Fibroblast of the aortic adventitia (primary cell): ENCODE data around the gene TM7SF2. TPM values are rescaled to one million over a fixed set of nuclear protein-coding genes. Genes with fewer than 3 reads are reported as not detected.

Experiments
- DNase-seq: peaks from one replicate; pipeline ENCODE4 v3.0.0-alpha.2; 2010; ENCODE audit warnings: low read depth
- H3K4me3 ChIP-seq: 2 replicates; pipeline ENCODE4 v1.5.1; 2011; ENCODE audit warnings: low read depth, mild to moderate bottlenecking, control low read depth, low read length, moderate library complexity
- small RNA-seq: library from RNA; depleted of rRNA; stranded (forward); fragments of <200 nt; gene quantifications from one replicate; pipeline ENCODE3, GENCODE V24; 2012
- total RNA-seq: library from RNA; depleted of rRNA; stranded (reverse); fragments of >200 nt; gene quantifications from 2 replicates; pipeline ENCODE4 v1.2.3, GENCODE V29; 2012; ENCODE audit warnings: low replicate concordance
- TF ChIP-seq, protein P1 (sequence below): IDR thresholded peaks from 2 replicates; pipeline ENCODE4 v1.5.1; 2011; ENCODE audit warnings: mild to moderate bottlenecking, low read length, control low read depth, inconsistent platforms; ENCODE audit not compliant: insufficient read depth

The TM7SF2 gene
- total RNA-seq, 1 donor, result 10.0 TPM

- TF ChIP-seq, protein P1, sequence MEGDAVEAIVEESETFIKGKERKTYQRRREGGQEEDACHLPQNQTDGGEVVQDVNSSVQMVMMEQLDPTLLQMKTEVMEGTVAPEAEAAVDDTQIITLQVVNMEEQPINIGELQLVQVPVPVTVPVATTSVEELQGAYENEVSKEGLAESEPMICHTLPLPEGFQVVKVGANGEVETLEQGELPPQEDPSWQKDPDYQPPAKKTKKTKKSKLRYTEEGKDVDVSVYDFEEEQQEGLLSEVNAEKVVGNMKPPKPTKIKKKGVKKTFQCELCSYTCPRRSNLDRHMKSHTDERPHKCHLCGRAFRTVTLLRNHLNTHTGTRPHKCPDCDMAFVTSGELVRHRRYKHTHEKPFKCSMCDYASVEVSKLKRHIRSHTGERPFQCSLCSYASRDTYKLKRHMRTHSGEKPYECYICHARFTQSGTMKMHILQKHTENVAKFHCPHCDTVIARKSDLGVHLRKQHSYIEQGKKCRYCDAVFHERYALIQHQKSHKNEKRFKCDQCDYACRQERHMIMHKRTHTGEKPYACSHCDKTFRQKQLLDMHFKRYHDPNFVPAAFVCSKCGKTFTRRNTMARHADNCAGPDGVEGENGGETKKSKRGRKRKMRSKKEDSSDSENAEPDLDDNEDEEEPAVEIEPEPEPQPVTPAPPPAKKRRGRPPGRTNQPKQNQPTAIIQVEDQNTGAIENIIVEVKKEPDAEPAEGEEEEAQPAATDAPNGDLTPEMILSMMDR, result no peak
- DNase-seq, result no peak
- H3K4me3 ChIP-seq, result no peak overlapping the region
Measured at GRCh38 chr11:65156256-65156655, 44.6 kb downstream of the TM7SF2 start.

GRCh38 chr11:65156926-65157325 is 45.3 kb downstream of the TM7SF2 start:
- TF ChIP-seq, protein P1, result no peak
- H3K4me3 ChIP-seq, result no peak overlapping the region
- no peak for DNase-seq

- no peak for DNase-seq
- H3K4me3 ChIP-seq, result no peak overlapping the region
- TF ChIP-seq, protein P1, result no peak
Measured at GRCh38 chr11:65157336-65157735, 45.7 kb downstream of the TM7SF2 start.

GRCh38 chr11:65159012-65159411 is 47.3 kb downstream of the TM7SF2 start:
- TF ChIP-seq, protein P1, result no peak
- no peak overlapping the region for H3K4me3 ChIP-seq
- DNase-seq, result no peak

- no peak for DNase-seq
- no peak overlapping the region for H3K4me3 ChIP-seq
- TF ChIP-seq, protein P1, result no peak
Measured at GRCh38 chr11:65160643-65161042, 49.0 kb downstream of the TM7SF2 start.

DNA sequence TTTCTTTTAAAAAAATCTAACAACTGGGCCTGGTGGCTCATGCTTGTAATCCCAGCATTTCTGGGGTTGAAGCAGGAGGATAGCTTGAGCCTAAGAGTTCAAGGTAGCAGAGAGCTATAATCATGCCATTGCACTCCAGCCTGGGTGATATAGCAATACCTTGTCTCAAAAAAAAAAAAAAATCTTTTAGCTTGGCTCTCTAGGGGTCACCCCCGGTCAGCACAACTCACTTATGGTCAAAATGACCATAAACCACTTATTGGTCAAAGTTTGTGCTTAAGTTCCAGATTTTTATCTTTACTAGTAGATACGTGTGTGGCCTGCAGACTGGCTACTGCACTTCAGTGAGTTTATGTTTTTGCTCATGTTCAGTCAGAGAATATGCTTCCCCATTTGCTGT is 52.0 kb downstream of the TM7SF2 start:
- DNase-seq, result no peak
- TF ChIP-seq, protein P1, result no peak
- no peak overlapping the region for H3K4me3 ChIP-seq

Small RNA genes within 50 kb of the gene (small RNA-seq; reads per million reads assigned to genes)
- gene HIGD1AP10 (not detected), gene PDCL2P2 (not detected), gene RNU2-23P (14.6 reads per million, percentile 95 among the genes with 10 or more reads in this experiment)

Other genes starting within 250 kb of the TM7SF2 start
- 68.1 and 113 TPM in 2 replicates for gene EHD1, start 233.3 kb upstream of the TM7SF2 start, total RNA-seq
- 18.2 and 18.8 TPM in 2 replicates for gene ATG2A, start 194.7 kb upstream of the TM7SF2 start, total RNA-seq
- gene PPP2R5B, start 187.2 kb upstream of the TM7SF2 start, total RNA-seq, result 7.9 and 9.3 TPM in 2 replicates
- gene GPHA2, start 176.0 kb upstream of the TM7SF2 start, total RNA-seq, result not detected in 2 replicates
- gene MAJIN, start 139.8 kb upstream of the TM7SF2 start, total RNA-seq, result not detected in 2 replicates
- gene BATF2, start 114.9 kb upstream of the TM7SF2 start, total RNA-seq, result 0.25 and 0.45 TPM in 2 replicates
- gene ARL2, start 97.7 kb upstream of the TM7SF2 start, total RNA-seq, result 14.9 and 97.9 TPM in 2 replicates
- gene SNX15, start 84.4 kb upstream of the TM7SF2 start, total RNA-seq, result 11.1 and 17.4 TPM in 2 replicates
- 13.0 and 19.1 TPM in 2 replicates for gene SAC3D1, start 70.7 kb upstream of the TM7SF2 start, total RNA-seq
- 9.7 and 11.5 TPM in 2 replicates for gene NAALADL1, start 53.3 kb upstream of the TM7SF2 start, total RNA-seq
- 2.5 and 19.3 TPM in 2 replicates for gene CDCA5, start 27.8 kb upstream of the TM7SF2 start, total RNA-seq
- 9.6 and 42.5 TPM in 2 replicates for gene ZFPL1, start 27.6 kb upstream of the TM7SF2 start, total RNA-seq
- gene VPS51, start 15.7 kb upstream of the TM7SF2 start, total RNA-seq, result 211 and 336 TPM in 2 replicates
- 9.9 and 30.4 TPM in 2 replicates for gene ZNHIT2, start 5.8 kb downstream of the TM7SF2 start, total RNA-seq
- gene FAU, start 10.3 kb downstream of the TM7SF2 start, total RNA-seq, result 239 and 640 TPM in 2 replicates
- 24.2 and 34.7 TPM in 2 replicates for gene MRPL49, start 10.4 kb downstream of the TM7SF2 start, total RNA-seq
- gene SYVN1, start 22.6 kb downstream of the TM7SF2 start, total RNA-seq, result 10.4 and 24.3 TPM in 2 replicates
- not detected in 2 replicates for gene SPDYC, start 58.4 kb downstream of the TM7SF2 start, total RNA-seq
- 43.2 and 164 TPM in 2 replicates for gene CAPN1, start 70.1 kb downstream of the TM7SF2 start, total RNA-seq
- 8.7 and 32.4 TPM in 2 replicates for gene POLA2, start 150.1 kb downstream of the TM7SF2 start, total RNA-seq
- 4.7 and 28.0 TPM in 2 replicates for gene CDC42EP2, start 203.0 kb downstream of the TM7SF2 start, total RNA-seq
- gene DPF2, start 222.0 kb downstream of the TM7SF2 start, total RNA-seq, result 46.4 and 75.9 TPM in 2 replicates
- gene TIGD3, start 242.9 kb downstream of the TM7SF2 start, total RNA-seq, result 0.27 TPM in 1 of 2 replicates, not detected in the other